C4-2B (cell line): ENCODE data around the gene BAZ1B.
"Not testable (repeated sequence)": the region's sequence is repeated elsewhere in the genome, so short reads cannot be mapped to it uniquely, and the experiment has no call there.

ENCODE experiments used
- H3K27ac ChIP-seq: fragments of 450-650 bp; 2 replicates; pipeline ENCODE4 v1.5.1; 2017
- ZFX ChIP-seq: fragments of 450-650 bp; IDR thresholded peaks from 2 replicates; pipeline ENCODE4 v1.6.1; 2017
- TF ChIP-seq, protein P1 (sequence below): fragments of 450-650 bp; conservative IDR thresholded peaks from 2 replicates; pipeline ENCODE4 v1.5.1; 2017; ENCODE audit warnings: mild to moderate bottlenecking

Gene BAZ1B

GRCh38 chr7:73426016-73426415 is 96.1 kb downstream of the BAZ1B start:
- TF ChIP-seq, protein P1, sequence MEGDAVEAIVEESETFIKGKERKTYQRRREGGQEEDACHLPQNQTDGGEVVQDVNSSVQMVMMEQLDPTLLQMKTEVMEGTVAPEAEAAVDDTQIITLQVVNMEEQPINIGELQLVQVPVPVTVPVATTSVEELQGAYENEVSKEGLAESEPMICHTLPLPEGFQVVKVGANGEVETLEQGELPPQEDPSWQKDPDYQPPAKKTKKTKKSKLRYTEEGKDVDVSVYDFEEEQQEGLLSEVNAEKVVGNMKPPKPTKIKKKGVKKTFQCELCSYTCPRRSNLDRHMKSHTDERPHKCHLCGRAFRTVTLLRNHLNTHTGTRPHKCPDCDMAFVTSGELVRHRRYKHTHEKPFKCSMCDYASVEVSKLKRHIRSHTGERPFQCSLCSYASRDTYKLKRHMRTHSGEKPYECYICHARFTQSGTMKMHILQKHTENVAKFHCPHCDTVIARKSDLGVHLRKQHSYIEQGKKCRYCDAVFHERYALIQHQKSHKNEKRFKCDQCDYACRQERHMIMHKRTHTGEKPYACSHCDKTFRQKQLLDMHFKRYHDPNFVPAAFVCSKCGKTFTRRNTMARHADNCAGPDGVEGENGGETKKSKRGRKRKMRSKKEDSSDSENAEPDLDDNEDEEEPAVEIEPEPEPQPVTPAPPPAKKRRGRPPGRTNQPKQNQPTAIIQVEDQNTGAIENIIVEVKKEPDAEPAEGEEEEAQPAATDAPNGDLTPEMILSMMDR = no peak
- no peak for TF ChIP-seq ZFX
- H3K27ac ChIP-seq = no peak overlapping the region

DNA sequence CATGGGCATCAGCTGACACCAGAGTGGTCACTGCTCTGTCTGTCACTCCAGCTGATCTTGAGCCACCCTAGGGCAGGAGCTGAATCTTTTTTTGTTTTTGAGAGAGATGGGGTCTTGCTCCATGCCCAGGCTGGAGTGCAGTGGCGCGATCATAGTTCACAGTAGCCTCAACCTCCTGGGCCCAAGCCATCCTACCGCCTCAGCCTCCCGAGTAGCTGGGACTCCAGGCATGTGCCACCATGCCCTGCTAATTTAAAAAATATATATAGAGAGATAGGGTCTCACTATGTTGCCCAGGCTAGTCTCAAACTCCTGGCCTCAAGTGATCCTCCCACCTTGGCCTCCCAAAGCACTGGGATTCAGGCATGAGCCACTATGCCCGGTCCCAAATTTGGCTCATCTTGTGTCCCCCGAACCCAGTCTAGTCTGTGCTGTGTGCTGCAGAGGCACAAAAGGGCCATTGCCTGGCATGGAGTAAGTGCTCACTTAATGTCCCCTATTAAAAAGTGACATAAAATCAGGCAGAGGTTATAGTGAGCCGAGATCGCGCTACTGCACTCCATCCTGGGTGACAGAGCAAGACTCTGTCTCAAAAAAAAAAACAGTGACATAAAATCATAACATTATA is 96.6 kb downstream of the BAZ1B start:
- TF ChIP-seq, protein P1 = no peak
- TF ChIP-seq ZFX = no peak
- no peak overlapping the region for H3K27ac ChIP-seq

DNA sequence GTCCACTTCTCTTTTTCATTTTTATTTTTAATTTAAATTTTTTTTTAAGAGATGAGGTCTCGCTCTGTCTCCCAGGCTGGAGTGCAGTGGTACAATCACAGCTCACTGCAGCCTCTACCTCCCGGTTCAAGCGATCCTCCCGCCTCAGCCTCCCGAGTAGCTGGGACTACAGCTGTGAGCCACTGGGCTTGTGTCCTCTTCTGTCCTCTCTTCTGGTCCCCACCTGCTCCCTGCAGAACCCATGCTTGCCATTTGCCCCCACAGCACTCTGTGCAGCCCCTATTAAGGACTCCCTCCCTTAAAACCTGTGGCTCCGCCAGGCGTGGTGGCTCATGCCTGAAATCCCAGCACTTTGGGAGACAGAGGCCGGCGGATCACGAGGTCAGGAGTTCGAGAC is 97.6 kb downstream of the BAZ1B start:
- no peak overlapping the region for H3K27ac ChIP-seq
- TF ChIP-seq, protein P1 = no peak
- no peak for TF ChIP-seq ZFX

DNA sequence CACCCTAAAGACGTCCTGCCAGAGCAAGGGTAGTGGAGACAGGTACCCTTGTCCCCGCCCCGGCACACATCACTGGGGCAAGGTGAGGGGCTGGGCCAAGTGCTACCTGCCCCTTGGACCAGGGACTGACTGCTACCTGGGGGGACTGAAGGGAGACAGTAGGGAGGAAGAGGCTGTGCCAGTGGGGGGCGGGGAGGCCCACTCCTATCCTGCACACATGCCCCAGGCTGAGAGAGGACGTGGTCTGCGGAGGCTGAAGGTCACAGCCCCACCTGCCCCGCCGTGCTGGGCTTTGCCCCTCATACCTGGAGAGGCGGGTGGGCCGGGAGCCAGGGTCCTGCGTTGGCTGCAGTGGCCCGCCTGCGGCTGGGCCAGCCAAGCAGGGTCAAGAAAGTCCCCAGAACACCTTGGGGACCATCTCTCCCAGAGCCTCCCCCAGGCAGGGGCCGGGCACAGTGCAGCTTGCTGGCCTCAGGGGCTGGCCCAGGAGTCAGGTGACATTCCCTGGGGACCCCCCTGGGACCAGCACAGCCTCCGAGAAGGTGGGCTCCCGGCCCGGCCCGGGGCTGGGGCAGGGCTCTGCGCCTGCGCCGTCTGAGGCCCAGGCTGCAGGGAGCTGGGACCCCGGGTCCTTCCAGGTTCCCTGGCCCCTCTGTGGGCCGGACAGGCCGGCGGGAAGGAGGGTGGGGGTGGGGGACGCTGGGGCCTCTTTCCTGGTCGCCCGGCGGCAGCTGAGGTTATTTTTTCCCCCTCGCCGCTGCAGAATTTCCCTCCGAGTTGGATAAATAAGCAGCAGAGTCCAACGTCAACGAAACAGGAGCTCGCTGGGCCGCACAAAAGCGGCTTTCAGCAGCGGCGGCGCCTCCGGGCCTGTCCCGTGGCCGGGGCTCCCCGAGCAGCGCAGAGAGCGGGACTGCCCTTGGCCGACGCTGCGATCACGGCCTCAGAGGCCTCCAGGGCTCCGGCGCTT is 98.3 kb downstream of the BAZ1B start:
- no peak for TF ChIP-seq ZFX
- TF ChIP-seq, protein P1 = no peak
- no peak overlapping the region for H3K27ac ChIP-seq

DNA sequence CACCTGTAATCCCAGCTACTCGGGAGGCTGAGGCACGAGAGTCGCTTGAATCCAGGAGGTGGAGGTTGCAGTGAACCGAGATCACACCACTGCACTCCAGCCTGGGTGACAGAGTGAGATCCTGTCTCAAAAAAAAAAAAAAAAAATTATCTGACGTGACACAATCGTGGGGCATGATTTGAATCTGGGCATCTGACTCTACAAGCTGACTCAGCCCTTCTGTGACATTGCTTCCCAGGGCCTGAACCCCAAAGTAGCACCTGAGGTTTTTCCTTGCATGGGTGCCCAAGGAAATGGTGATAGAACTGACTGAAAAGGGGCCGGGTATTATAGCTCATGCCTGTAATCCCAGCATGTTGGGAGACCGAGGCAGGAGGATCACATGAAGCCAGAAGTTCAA is 101.5 kb downstream of the BAZ1B start:
- not testable (repeated sequence) for H3K27ac ChIP-seq

DNA sequence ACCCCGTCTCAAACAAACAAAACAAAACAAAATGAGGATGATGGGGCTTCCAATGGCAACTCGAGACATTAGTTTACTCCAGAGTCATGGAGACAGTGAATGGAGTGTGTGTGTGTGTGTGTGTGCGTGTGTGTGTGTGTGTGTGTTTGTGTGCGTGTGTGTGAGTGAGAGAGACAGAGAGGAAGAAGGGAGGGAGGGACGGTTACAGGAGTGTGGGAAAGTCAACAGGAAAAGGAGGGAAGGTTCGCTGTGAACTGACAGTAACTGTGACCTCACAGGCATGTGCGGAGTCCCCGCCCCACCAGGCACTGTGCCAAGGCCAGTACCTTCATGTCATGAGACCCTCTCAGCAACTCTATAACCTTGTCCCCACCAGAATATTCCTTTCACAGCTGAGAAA is 102.1 kb downstream of the BAZ1B start:
- H3K27ac ChIP-seq = not testable (repeated sequence)

DNA sequence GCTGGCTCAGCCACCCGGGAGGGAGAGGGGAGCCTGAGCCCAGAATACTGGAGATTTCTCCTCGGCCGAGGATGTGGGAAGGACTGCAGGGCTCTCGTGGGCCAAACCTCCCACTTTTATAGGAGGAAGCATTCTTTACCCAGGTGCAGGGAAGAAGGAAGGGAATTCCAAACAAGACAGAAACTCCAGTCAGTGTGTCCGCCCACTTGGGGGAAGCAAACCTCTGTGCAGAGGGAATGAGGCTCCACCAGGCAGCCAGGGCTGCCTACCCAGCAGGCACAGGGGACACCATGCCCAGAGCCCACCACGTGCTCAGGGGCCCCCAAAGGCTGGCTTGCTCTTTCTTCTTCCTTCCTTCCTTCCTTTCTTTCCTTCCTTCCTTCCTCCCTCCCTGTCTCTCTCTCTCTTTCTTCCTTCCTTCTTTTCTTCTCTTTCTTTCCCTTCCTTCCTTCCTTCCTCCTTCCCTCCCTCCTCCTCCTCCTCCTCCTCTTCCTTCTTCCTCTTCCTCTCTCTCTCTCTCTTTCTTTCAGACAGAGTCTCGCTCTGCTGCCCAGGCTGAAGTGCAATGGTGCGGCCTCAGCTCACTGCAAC is 103.9 kb downstream of the BAZ1B start:
- H3K27ac ChIP-seq = no peak overlapping the region
- TF ChIP-seq ZFX = no peak
- TF ChIP-seq, protein P1 = no peak

DNA sequence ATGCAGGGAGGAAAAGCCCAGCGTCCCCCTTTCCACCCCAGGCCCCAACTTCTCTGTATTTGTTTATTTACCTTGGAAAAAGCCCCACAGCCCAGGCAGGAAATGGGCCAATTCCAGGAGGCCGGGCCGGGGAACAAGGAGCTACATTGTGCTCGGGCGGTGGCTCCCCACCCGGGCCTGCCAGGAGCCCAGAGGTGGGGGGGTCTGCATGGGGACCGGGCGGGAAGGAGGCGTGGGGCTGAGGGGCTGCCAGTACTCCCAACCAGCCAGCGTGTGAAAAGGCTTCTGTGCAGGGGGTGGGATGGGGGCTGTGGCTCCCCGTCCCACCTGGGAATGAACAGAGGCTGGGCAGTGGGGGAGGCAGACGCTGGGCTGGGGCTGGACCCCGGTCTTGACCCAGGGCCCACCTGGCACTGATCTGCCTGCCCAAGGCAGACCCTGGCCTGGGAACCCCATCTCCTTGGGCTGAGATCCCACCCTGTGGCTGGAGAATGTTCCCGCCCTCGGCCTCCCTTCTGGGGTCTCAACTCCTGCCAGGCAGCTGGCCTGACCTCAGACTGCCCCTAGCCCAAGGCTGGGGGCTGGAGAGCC is 111.5 kb downstream of the BAZ1B start:
- H3K27ac ChIP-seq = not testable (repeated sequence)

- not testable (repeated sequence) for H3K27ac ChIP-seq
Observed at GRCh38 chr7:73404860-73405259, 117.2 kb downstream of the BAZ1B start.

DNA sequence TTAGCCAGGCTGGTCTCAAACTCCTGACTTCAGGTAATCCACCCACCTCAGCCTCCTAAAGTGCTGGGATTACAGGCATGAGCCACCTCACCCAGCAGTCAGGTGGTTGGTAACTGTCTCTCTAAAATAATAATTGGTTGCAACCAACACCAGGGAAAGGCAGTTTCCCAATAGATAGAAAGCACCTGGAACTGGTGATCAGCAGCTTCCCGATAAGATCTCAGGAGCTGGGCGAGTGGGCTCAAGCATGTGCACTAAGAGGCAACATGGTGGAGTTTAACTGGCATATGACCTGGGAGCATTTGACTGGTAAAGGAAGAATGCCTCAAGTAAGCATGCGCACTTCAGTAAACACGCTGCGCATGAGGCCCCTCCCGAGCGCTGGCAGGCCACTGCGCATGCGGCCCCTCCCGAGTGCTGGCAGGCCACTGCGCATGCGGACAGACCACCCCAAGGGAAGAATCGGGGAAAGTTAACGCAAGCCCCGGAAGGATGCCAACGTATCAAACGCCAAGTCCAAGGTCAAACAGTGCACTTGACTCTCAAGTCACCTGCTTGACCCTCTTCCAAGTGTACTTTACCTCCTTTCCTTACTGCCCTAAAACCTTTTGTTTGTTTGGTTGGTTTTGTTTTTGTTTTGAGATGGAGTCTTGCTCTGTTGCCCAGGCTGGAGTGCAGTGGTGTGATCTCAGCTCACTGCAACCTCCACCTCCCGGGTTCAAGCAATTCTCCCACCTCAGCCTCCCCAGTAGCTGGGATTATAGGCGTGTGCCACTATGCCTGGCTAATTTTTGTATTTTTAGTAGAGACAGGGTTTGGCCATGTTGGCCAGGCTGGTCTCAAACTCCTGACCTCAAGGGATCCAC is 122.7 kb downstream of the BAZ1B start:
- H3K27ac ChIP-seq = not testable (repeated sequence)
